K562 (cell line): ENCODE data around the gene IQCN. TPM values are rescaled to one million over a fixed set of nuclear protein-coding genes. Genes with fewer than 3 reads are reported as not detected.
A peak's percentile ranks its signal among the peaks of the same experiment; 100 is the strongest.

Source experiments
- ARID1B ChIP-seq: fragments of 450-650 bp; IDR thresholded peaks from 2 replicates; pipeline ENCODE4 v1.6.1; 2016; ENCODE audit warnings: antibody characterized with exemption, mild to moderate bottlenecking, inconsistent platforms
- BMI1 ChIP-seq: fragments of 150-350 bp; IDR thresholded peaks from 2 replicates; pipeline ENCODE4 v1.6.1; 2014; ENCODE audit warnings: low read length
- CREM ChIP-seq: IDR thresholded peaks from 2 replicates; pipeline ENCODE4 v1.6.1; 2014; ENCODE audit warnings: antibody characterized with exemption, low read depth
- CTBP1 ChIP-seq: fragments of 450-650 bp; IDR thresholded peaks from 2 replicates; pipeline ENCODE4 v1.6.1; 2016; ENCODE audit warnings: borderline replicate concordance
- DNMT1 ChIP-seq: fragments of 450-650 bp; IDR thresholded peaks from 2 replicates; pipeline ENCODE4 v1.6.1; 2016; ENCODE audit warnings: antibody characterized with exemption, mild to moderate bottlenecking
- KAT7 ChIP-seq: sonication (generic); formaldehyde crosslinking; IDR thresholded peaks from 2 replicates; pipeline ENCODE4 v1.8.0; 2022; ENCODE audit warnings: missing genetic modification reagents, mild to moderate bottlenecking, borderline replicate concordance
- MBD2 ChIP-seq: sonication (generic); IDR thresholded peaks from 2 replicates; pipeline ENCODE4 v1.6.1; 2016; ENCODE audit warnings: low read depth, borderline replicate concordance
- NFRKB ChIP-seq: fragments of 450-650 bp; IDR thresholded peaks from 2 replicates; pipeline ENCODE4 v1.6.1; 2016; ENCODE audit warnings: low read depth
- NR2C2 ChIP-seq, 2 experiments: fragments of 200-800 bp in 1 of 2; sonication (Bioruptor generic) in 1 of 2; sonication (generic) in 1 of 2; formaldehyde crosslinking in 1 of 2; IDR thresholded peaks; 2 replicates each; pipeline versions ENCODE4 v1.6.1 to v1.8.0; 2016 to 2022; ENCODE audit warnings: mild to moderate bottlenecking in 1 of 2, missing compliant biosample characterization in 1 of 2, missing genetic modification characterization in 1 of 2, missing genetic modification reagents in 1 of 2
- RB1 ChIP-seq: fragments of 450-650 bp; IDR thresholded peaks from 2 replicates; pipeline ENCODE4 v1.6.1; 2017; ENCODE audit warnings: low read depth, mild to moderate bottlenecking
- TEAD4 ChIP-seq, 2 experiments: sonication (generic) in 1 of 2; formaldehyde crosslinking in 1 of 2; IDR thresholded peaks; 2 replicates each; pipeline versions ENCODE4 v1.6.1 to v1.8.0; 2012 to 2022; ENCODE audit warnings: borderline replicate concordance in 1 of 2, inconsistent platforms in 1 of 2, low read length in 1 of 2, mild to moderate bottlenecking in 1 of 2, missing genetic modification reagents in 1 of 2
- TRIM25 ChIP-seq: fragments of 450-650 bp; IDR thresholded peaks from 2 replicates; pipeline ENCODE4 v1.7.0; 2016; ENCODE audit warnings: borderline replicate concordance
- WHSC1 ChIP-seq: IDR thresholded peaks from one replicate; pipeline ENCODE4 v1.6.1; 2012; ENCODE audit warnings: low read length, control low read depth, inconsistent platforms
- ZBTB17 ChIP-seq: fragments of 450-650 bp; formaldehyde crosslinking; IDR thresholded peaks from 2 replicates; pipeline ENCODE4 v1.4.0; 2020; ENCODE audit warnings: mild to moderate bottlenecking
- ZBTB8A ChIP-seq: fragments of 450-650 bp; IDR thresholded peaks from 2 replicates; pipeline ENCODE4 v1.6.1; 2018; ENCODE audit warnings: mild to moderate bottlenecking, moderate library complexity; ENCODE audit not compliant: partially characterized antibody
- ZNF655 ChIP-seq: fragments of 250-450 bp; sonication (Bioruptor Pico); IDR thresholded peaks from 2 replicates; pipeline ENCODE4 v1.5.0; 2021
- ZZZ3 ChIP-seq: fragments of 450-650 bp; IDR thresholded peaks from 2 replicates; pipeline ENCODE4 v1.6.1; 2016; ENCODE audit warnings: antibody characterized with exemption, mild to moderate bottlenecking, moderate library complexity
- polyA plus RNA-seq, 8 experiments: library from polyadenylated mRNA; depleted of rRNA in 4 of 8; stranded (reverse) in 5 of 8; unstranded in 3 of 8; fragments of >200 nt; fragmentation: Nextera tagmentation in 2 of 8; fragmentation: Illumina TruSeq in 1 of 8; extraction: Ambion mirVana in 2 of 8; extraction: Trizol in 1 of 8; gene quantifications; 2 replicates each; pipeline versions ENCODE4 v1.2.1 to v1.2.3, GENCODE V29; 2011 to 2014; ENCODE audit warnings: inconsistent platforms in 1 of 8, missing spikeins in 1 of 8
- total RNA-seq, 7 experiments: library from RNA; depleted of rRNA in 6 of 7; stranded (reverse); fragments of >200 nt in 6 of 7; fragmentation: Illumina TruSeq in 2 of 7; extraction: Trizol in 2 of 7; gene quantifications; 2 replicates each; pipeline versions ENCODE4 v1.2.1 to v1.2.3, GENCODE V29; 2011 to 2021; ENCODE audit warnings: low replicate concordance in 1 of 7
- TF ChIP-seq, protein P1 (sequence below): fragments of 250-450 bp; sonication (Bioruptor Pico); IDR thresholded peaks from 2 replicates; pipeline ENCODE4 v1.8.0; 2021; ENCODE audit warnings: mild to moderate bottlenecking, moderate library complexity
- TF ChIP-seq, protein P2 (sequence below): sonication (generic); formaldehyde crosslinking; IDR thresholded peaks from 2 replicates; pipeline ENCODE4 v1.4.0; 2020; ENCODE audit warnings: mild to moderate bottlenecking, missing genetic modification reagents
- TF ChIP-seq, protein P3 (sequence below): fragments of 250-450 bp; sonication (Bioruptor Pico); IDR thresholded peaks from 2 replicates; pipeline ENCODE4 v1.8.0; 2021; ENCODE audit warnings: moderate library complexity, mild to moderate bottlenecking, inconsistent platforms

Gene IQCN
- total and polyA plus RNA-seq, 9 of the 15 experiments (the other 6 are each of a cell fraction or from before 2014, with no cell fraction given): 0.01 to 0.07 (median 0.04) TPM; not detected in 3

DNA sequence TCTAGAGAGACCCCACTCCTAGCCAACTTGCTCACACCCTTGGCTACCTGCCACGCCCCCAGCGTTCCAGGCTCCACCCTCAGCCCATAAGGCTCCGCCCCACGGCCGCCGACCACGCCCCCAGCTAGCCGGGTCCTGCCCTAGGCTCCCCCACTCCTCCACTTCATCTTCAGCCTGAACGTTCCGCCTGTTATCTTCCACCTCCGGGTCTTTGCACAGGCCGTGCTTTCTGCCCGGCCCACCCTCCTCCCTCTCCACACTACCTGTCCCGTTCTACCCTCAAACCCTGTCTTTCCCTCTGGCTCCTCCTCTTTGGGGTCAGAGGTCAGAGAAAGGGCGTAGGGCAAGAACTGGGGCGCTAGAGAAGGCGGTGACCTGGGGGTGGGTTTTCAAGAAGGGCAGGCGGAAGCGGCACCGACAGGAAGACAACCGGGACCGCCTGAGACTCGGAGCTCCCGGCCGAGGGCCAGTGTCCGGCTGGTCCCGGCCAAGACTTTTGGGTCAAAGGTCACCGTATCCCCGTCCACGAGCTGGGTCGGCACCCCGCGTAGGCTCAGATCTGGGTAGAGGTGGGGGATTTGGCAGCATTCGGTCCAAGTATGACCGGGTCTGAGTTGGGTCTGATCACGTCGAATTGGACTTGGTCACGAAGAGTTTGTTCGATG is 50.3 kb downstream of the IQCN start (continued):
- TF ChIP-seq TRIM25 (0 out of 2 replicates have a peak, but pooled peaks have one; percentile 67), ARID1B (peak; percentile 79), NR2C2 (CRISPR knock-in tag; IDR thresholded peaks at IDR 0.05) (peak; percentile 98), NR2C2 (tag; IDR thresholded peaks at IDR 0.05) (peak; percentile 99), WHSC1 (no peak), ZNF655 (no peak), NFRKB (no peak), KAT7 (CRISPR knock-in tag) (0 out of 2 replicates have a peak, but pooled peaks have one; percentile 52), ZZZ3 (no peak), BMI1 (no peak), TEAD4 (IDR thresholded peaks at IDR 0.05; ENCODE audit: low read length) (peak; percentile 36), TEAD4 (CRISPR knock-in tag; IDR thresholded peaks at IDR 0.05; ENCODE audit: borderline replicate concordance) (no peak), DNMT1 (peak; percentile 95; the same call in 1 of the 2 replicates), CREM (peak; percentile 77), ZBTB8A (no peak), RB1 (peak; percentile 48), CTBP1 (peak; percentile 86), ZBTB17 (CRISPR knock-in tag) (peak; percentile 63), MBD2 (peak; percentile 48; the same call in 1 of the 2 replicates)
- TF ChIP-seq, protein P1, sequence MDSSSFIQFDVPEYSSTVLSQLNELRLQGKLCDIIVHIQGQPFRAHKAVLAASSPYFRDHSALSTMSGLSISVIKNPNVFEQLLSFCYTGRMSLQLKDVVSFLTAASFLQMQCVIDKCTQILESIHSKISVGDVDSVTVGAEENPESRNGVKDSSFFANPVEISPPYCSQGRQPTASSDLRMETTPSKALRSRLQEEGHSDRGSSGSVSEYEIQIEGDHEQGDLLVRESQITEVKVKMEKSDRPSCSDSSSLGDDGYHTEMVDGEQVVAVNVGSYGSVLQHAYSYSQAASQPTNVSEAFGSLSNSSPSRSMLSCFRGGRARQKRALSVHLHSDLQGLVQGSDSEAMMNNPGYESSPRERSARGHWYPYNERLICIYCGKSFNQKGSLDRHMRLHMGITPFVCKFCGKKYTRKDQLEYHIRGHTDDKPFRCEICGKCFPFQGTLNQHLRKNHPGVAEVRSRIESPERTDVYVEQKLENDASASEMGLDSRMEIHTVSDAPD (CRISPR knock-in tag): no peak
- TF ChIP-seq, protein P2, sequence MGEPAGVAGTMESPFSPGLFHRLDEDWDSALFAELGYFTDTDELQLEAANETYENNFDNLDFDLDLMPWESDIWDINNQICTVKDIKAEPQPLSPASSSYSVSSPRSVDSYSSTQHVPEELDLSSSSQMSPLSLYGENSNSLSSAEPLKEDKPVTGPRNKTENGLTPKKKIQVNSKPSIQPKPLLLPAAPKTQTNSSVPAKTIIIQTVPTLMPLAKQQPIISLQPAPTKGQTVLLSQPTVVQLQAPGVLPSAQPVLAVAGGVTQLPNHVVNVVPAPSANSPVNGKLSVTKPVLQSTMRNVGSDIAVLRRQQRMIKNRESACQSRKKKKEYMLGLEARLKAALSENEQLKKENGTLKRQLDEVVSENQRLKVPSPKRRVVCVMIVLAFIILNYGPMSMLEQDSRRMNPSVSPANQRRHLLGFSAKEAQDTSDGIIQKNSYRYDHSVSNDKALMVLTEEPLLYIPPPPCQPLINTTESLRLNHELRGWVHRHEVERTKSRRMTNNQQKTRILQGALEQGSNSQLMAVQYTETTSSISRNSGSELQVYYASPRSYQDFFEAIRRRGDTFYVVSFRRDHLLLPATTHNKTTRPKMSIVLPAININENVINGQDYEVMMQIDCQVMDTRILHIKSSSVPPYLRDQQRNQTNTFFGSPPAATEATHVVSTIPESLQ (CRISPR knock-in tag): no peak
- TF ChIP-seq, protein P3, sequence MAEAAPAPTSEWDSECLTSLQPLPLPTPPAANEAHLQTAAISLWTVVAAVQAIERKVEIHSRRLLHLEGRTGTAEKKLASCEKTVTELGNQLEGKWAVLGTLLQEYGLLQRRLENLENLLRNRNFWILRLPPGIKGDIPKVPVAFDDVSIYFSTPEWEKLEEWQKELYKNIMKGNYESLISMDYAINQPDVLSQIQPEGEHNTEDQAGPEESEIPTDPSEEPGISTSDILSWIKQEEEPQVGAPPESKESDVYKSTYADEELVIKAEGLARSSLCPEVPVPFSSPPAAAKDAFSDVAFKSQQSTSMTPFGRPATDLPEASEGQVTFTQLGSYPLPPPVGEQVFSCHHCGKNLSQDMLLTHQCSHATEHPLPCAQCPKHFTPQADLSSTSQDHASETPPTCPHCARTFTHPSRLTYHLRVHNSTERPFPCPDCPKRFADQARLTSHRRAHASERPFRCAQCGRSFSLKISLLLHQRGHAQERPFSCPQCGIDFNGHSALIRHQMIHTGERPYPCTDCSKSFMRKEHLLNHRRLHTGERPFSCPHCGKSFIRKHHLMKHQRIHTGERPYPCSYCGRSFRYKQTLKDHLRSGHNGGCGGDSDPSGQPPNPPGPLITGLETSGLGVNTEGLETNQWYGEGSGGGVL: no peak
